Left kidney (tissue), 8 donors: ENCODE results near the gene APOC1. TPM values are rescaled to one million over a fixed set of nuclear protein-coding genes. Genes with fewer than 3 reads are reported as not detected.
A peak's percentile ranks its signal among the peaks of the same experiment; 100 is the strongest.
"Not testable (repeated sequence)": the region's sequence is repeated elsewhere in the genome, so short reads cannot be mapped to it uniquely, and the experiment has no call there.

Experiments
- DNase-seq: peaks from one replicate; pipeline ENCODE4 v3.0.0-alpha.2; 2013
- long read RNA-seq, 8 donors: transcript quantifications; one replicate each; lab custom pipeline, GENCODE V29; 2026
- polyA plus RNA-seq: library from polyadenylated mRNA; unstranded; fragments of 120-200 nt; gene quantifications from one replicate; pipeline ENCODE4 v1.2.1, GENCODE V29; 2013; ENCODE audit not compliant: insufficient read length

Gene APOC1
- polyA plus RNA-seq = 10.9 TPM
- long read RNA-seq, donor 1, partial matches to known transcripts = 0 of 3 reads
- long read RNA-seq, donor 1, other reads (novel, unspliced or antisense) = 0 of 3 reads
- long read RNA-seq, donor 2, partial matches to known transcripts = 0 of 4 reads
- long read RNA-seq, donor 2, other reads (novel, unspliced or antisense) = 0 of 4 reads
- long read RNA-seq, donor 3, partial matches to known transcripts = 0 of 3 reads
- long read RNA-seq, donor 3, other reads (novel, unspliced or antisense) = 0 of 3 reads
- long read RNA-seq, donor 4, partial matches to known transcripts = 0 of 1 reads
- long read RNA-seq, donor 4, other reads (novel, unspliced or antisense) = 0 of 1 reads
- long read RNA-seq, donor 5, transcript APOC1-208 (4 exons, 430 nt) = major isoform, 13 of 13 reads
- long read RNA-seq, donor 5, partial matches to known transcripts = 0 of 13 reads
- long read RNA-seq, donor 5, other reads (novel, unspliced or antisense) = 0 of 13 reads
- long read RNA-seq, donor 6, transcript APOC1-208 (4 exons, 430 nt) = major isoform, 6 of 15 reads
- long read RNA-seq, donor 6, partial matches to known transcripts = 5 of 15 reads
- long read RNA-seq, donor 6, other reads (novel, unspliced or antisense) = 0 of 15 reads
- long read RNA-seq, donor 7, transcript APOC1-208 (4 exons, 430 nt) = major isoform, 5 of 5 reads
- long read RNA-seq, donor 7, partial matches to known transcripts = 0 of 5 reads
- long read RNA-seq, donor 7, other reads (novel, unspliced or antisense) = 0 of 5 reads
- long read RNA-seq, donor 8, partial matches to known transcripts = 0 of 2 reads
- long read RNA-seq, donor 8, other reads (novel, unspliced or antisense) = 0 of 2 reads

DNA sequence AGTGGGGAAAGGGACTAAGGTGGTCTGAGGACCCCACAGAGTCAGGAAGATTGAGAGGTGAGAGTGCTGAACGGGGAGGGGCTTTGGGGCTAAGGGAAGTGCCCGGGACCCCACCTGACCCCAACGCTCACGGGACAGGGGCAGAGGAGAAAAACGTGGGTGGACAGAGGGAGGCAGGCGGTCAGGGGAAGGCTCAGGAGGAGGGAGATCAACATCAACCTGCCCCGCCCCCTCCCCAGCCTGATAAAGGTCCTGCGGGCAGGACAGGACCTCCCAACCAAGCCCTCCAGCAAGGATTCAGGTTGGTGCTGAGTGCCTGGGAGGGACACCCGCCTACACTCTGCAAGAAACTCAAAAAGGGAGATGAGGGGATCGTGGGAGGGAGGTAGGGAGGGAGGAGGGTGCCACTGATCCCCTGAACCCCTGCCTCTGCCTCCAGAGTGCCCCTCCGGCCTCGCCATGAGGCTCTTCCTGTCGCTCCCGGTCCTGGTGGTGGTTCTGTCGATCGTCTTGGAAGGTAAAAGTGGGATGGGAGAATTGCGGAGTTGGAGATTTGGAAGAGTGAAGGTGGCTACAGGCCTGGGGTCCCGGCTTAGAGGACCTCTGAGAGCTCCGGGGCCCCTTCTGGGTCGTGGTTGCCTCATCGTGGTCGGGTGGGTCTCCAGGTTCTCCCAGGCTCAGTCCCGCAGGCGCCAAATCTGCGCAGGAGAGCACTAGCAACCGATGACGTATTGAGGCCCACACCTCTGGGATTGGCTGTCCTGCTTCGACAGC is at the start of gene APOC1:
TSS of gene APOC1 (plus strand) at position 176 of the 774 bp plus-strand sequence. CDS start at position 460, 284 bp downstream.
- DNase-seq = peak; percentile 92

DNA sequence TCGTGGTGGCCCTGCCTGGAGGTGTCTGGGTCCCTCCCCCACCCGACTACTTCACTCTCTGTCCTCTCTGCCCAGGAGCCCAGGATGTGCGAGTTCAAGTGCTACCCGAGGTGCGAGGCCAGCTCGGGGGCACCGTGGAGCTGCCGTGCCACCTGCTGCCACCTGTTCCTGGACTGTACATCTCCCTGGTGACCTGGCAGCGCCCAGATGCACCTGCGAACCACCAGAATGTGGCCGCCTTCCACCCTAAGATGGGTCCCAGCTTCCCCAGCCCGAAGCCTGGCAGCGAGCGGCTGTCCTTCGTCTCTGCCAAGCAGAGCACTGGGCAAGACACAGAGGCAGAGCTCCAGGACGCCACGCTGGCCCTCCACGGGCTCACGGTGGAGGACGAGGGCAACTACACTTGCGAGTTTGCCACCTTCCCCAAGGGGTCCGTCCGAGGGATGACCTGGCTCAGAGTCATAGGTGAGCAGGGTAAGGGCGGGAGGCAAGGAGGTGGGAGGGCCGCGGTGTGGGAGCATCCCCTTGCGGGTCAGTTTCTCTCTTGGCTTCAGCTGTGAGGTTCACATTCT is 49.1 kb upstream of the APOC1 start:
- no peak for DNase-seq

DNA sequence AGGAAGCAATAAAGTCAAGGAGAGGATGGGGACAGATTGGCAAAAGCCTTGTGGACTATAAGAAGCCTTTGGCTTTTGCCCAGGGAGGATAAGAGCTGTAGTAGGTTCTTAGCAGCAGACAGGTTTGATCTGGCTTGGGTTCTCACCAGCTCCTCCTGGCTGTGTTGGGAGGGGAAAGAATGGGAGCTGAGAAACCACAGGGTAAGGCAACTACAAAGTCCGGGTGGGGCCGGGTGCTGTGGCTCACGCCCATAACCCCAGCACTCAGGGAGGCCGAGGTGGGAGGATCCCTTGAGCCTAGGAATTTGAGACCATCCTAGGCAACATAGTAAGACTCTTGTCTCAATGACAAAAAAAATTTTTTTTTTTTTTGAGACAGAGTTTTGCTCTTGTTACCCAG is 47.7 kb upstream of the APOC1 start:
- no peak for DNase-seq

DNA sequence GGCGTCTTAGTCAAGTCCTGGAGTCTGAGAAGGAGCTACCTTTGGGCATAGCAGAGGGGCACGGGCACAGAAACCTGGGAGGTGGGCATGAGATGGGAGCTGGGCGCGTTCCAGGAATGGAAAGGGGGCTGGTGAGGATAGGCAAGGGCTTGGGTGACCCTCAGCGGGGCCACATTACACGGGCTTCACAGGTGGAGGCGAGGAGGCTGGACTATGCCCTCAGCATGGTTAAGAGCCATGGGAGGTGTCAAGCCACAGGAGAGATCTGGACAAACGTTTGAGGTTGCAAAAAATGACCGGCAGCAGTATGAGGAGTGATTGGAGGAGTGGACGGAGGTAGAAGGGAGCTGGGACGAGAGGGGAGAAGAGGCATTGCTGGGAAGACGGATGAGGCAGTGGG is 46.8 kb upstream of the APOC1 start:
- no peak for DNase-seq

DNA sequence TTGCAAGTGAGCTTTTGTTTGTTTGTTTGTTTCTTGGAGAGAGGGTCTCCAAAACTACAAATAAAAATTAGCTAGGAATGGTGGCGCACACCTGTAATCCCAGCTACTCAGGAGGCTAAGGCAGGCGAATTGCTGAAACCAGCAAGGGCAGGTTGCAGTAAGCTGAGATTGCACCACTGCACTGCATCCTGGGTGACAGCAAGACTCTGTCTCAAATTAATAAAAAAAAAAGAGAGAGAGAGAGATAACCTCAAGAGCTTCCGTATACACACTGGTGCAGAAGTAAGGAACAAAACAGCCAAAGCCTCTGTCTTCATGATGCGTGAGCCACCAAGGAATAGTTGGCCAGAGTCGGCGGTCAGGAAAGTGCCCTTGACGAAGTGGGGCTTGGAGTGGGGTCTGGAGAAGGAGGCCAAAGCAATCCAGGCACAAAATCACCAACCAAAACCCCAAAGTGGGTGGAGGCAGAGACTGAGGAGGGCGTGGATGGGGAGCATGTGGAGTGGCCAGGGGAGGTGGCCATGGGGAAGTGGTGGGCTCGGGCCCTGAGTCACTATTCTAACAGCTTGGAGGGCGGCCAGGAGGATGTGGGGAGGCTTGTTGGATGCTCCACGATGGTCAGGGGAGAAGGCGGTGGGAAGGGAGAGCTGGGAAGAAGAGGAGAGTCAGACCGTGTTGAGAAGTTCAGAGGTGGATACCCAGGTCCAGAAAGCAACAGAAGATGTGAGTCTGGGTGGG is 44.5 kb upstream of the APOC1 start:
- no peak for DNase-seq

DNA sequence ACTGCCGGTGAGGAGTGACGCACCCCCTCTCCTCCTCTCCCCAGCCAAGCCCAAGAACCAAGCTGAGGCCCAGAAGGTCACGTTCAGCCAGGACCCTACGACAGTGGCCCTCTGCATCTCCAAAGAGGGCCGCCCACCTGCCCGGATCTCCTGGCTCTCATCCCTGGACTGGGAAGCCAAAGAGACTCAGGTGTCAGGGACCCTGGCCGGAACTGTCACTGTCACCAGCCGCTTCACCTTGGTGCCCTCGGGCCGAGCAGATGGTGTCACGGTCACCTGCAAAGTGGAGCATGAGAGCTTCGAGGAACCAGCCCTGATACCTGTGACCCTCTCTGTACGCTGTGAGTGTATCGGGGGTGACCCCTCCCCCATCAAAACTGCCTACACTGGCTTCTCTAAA is 42.6 kb upstream of the APOC1 start:
- no peak for DNase-seq

DNA sequence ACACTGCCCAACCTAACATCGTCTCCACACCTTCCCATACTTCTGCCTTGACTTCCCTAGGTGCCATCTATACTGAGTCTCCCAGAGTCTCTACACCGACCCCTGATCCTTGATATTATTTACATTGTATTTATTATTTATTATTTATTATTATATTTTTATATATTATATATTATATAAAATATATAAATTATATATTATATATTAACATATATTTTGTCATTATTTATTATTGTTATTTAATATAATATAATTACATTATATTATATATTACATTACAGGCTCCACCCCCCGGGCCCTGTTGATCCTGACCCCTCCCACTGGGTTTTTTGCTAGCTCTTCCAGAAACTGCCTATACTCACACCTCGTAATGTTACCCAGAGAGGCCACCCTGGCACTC is 41.7 kb upstream of the APOC1 start:
- no peak for DNase-seq

DNA sequence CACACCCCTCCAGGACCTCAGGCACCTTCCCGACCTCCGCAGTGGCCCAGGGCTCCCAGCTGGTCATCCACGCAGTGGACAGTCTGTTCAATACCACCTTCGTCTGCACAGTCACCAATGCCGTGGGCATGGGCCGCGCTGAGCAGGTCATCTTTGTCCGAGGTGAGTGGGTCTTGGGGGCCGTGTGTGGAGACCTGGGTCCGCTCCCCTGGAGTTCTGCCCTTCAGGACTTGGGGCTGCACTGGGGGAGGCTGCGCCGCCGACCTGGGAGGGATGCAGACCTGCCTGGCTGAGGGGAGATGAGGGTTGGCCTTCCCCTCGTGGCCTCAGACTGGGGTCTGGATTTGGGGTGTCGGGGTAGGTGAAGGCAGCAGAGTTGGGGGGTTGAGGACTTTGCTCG is 40.1 kb upstream of the APOC1 start:
- no peak for DNase-seq

DNA sequence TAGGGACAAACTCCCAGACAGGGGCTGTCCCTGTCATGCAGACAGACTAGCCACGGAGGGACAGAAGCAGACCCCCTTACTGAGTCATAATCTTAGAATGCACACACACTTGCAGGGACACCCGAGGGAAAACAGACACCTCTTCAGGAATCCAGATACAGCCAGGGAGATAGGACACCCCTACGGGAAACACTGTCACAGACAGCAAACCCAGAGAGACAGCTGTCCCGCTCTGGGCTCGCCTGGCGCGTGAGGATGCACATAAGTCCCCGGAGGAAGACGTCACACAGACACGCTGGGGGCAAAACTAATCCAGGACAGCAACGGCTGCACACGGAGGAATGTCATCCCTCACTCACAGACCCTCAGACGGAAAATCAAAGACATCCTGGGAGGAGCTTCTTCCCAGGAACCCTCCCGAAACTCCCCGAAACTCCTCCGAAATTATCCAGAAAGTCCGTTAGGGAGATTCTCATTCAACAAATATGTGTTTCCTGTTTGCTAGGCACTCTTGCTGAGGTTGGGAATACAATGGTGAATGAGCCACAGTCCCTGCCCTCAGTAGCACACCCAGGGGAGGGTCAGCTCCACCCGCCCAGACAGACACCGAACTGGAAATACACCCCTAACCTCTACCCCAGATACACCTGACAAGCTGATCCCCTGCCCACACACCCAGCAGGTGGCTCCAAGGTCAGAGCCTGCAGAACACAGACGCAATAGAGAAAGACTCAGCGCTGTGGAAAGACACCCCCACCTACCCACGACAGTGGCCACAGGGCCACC is 38.5 kb upstream of the APOC1 start:
- DNase-seq = no peak

DNA sequence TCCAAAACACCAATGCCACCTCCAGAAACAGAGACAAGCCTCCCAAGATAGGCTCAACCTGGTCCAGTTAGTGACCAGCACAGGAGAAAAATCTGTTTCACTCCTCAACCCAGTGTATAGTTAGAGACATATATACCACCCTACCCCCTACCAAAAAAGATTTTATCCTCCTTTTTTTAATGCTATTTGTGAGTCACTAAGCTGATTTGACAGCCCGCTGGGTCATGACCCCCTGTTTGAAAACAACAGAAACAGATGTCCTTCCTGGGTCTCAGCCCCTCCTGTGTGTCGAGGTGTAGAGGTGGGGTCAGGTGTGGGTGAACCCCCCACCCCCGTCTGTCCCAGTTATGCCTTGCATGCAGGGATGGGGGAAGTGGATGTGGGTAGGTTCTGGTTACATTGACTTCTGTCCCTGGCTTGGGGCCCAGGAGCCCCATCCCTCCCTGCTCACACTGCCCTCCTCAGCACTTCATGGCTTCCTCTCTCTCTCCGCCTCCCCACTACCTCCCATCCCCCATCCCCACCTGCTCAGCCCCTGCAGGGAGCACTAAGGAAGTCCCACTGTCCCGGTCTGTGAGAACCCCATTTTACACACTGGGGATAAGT is 37.4 kb upstream of the APOC1 start:
- DNase-seq = no peak

DNA sequence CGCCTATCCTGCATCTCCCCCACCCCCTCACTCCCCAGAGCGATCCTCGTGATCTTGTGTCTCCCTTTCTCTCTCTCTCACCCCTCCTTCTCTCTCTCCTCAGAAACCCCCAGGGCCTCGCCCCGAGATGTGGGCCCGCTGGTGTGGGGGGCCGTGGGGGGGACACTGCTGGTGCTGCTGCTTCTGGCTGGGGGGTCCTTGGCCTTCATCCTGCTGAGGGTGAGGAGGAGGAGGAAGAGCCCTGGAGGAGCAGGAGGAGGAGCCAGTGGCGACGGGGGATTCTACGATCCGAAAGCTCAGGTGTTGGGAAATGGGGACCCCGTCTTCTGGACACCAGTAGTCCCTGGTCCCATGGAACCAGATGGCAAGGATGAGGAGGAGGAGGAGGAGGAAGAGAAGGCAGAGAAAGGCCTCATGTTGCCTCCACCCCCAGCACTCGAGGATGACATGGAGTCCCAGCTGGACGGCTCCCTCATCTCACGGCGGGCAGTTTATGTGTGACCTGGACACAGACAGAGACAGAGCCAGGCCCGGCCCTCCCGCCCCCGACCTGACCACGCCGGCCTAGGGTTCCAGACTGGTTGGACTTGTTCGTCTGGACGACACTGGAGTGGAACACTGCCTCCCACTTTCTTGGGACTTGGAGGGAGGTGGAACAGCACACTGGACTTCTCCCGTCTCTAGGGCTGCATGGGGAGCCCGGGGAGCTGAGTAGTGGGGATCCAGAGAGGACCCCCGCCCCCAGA is 36.1 kb upstream of the APOC1 start:
- DNase-seq = no peak

DNA sequence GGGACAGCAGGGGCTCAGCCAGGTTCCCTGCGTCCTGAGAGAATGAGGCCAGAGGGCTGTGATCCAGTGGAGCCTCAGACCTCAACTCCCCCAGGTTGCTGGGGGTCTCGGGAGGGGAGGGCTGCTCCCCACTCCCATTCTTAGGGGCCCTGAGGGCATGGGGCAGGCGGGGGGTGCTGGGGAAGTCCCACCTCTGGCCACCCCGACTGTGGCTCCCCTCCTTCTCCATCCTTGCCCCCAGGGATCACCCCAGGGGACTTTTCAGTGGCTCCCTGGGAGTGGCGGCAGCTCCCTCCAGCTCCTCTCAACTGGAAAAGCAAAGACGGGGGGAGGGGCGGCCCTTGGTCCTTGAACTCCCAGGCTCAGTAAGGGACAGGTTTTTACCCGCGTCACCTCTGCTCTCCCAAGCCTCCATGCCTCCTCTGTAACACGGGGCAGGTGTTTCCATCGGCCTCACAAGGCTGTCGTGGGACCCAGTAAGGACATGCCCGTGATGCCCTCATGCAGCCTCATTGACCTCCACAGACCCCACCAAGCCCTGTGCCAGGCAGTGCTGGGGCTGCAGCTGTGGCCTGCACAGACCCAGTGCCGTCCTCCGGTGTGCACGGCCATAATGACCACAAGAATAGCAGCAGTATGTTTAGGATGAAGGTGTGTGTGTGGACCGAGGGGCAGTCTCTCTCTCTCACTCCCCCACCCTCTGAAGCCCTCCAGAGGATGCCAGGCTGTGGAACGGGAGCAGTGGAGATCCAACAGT is 34.9 kb upstream of the APOC1 start:
- DNase-seq = no peak

DNA sequence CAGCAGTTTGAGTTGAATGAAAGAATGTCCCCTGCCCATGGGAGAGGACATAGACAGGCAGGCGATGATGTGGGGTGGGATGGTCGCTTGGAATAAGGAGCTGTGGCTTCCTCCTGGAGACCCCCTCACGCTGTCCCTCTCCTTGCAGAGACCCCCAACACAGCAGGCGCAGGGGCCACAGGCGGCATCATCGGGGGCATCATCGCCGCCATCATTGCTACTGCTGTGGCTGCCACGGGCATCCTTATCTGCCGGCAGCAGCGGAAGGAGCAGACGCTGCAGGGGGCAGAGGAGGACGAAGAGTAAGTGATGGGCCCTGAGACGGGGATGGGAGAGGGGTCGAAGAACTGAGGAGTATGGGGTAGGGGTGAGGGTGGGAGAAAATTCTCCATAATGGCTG is 32.3 kb upstream of the APOC1 start:
- DNase-seq = no peak

DNA sequence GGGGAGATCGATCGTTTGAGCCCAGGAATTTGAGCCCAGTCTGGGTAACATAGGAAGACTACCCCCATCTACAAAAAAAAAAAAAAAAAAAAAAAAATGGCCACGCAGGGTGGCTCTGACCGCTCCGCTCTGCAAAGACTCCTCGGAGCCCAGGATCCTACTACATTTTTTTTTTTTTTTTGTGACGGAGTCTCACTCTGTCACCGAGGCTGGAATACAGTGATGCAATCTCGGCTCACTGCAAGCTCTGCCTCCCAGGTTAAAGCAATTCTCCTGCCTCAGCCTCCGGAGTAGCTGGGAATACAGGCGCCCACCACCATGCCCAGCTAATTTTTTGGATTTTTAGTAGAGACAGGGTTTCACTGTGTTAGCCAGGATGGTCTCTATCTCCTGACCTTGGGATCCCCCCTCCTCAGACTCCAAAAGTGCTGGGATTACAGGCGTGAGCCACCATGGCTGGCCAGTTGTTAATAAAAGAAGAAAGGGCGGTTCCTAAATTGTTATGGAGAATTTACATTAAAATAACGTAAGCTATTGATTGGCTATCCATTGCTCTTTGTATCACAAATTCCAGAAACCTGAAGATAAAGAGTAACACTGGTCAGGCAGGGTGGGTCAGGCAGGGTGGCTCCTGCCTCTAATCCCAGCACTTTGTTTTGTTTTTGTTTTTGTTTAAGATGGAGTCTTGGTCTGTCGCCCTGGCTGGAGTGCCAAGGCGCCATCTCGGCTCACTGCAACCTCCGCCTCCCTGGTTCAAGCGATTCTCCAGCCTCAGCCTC is 31.6 kb upstream of the APOC1 start:
- not testable (repeated sequence) for DNase-seq

DNA sequence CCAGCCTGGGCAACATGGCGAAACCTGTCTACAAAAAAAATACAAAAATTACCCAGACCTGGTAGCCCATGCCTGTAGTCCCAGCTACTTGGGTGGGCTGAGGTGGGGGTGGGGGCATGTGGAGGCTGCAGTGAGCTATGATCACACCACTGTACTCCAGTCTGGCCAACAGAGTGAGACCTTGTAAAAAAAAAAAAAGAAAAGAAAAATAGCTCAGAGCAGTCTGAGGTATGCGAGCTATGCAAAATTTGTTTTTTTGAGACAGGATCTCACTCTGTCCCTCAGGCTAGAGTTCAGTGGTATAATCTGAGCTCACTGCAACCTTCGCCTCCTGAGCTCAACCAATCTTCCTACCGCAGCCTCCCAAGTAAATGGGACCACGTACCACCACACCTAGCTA is 30.5 kb upstream of the APOC1 start:
- no peak for DNase-seq

DNA sequence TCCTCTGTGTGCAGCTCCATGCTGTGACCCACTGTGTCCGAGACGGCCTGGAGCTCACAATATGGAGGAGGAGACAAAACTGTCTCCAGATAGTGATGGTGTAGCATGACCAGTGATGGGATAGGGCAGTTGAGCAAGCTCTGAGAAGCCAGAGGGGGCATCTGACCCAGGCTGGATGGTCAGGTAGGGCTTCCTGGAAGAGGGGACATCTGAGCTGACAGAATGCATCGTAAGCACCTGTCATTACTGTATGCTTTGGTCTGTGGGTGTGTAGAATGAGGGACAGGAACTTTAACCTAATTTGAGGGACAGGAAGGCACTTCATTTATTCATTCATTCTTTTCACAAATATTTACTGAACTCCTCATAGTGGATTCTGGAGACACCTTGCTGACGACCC is 29.8 kb upstream of the APOC1 start:
- DNase-seq = no peak

DNA sequence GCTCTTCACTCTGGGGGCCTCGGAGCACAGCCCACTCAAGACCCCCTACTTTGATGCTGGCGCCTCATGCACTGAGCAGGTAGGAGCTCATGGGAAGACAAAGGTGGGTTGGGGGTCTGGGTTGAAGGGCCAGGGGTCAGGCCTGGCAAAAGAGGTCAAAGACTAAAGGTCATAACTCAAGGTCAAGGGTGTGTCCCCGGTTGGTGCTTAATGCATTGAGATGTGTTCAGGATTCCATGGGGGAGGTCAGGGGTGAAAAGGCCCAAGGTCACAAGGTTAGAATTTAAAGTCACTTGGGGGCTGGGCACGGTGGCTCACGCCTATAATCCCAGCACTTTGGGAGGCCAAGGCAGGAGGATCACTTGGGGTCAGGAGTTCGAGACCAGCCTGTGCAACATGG is 28.3 kb upstream of the APOC1 start:
- DNase-seq = no peak

DNA sequence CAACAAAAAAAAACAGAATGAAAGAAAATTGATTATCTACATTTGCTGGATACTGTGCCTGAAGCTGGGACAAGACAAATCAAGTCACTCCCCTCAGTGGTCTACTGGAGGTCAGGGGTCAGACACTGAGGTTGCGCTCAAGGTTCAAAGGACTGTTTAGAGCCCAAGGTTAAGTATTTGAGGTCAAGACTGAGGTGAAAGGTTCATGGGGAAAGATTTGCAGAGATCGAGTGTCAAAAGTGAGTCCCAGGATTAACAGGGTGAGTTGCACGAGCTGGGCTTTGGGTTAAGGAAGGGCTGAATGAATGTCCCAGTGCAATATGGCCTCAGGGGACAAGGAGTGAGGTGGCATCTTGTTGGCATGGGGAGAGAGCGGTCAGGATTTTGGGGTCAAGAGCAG is 26.8 kb upstream of the APOC1 start:
- no peak for DNase-seq
